ENCODE results near the gene POTEE.
"Not testable (repeated sequence)": the region's sequence is repeated elsewhere in the genome, so short reads cannot be mapped to it uniquely, and the experiment has no call there.

DNA sequence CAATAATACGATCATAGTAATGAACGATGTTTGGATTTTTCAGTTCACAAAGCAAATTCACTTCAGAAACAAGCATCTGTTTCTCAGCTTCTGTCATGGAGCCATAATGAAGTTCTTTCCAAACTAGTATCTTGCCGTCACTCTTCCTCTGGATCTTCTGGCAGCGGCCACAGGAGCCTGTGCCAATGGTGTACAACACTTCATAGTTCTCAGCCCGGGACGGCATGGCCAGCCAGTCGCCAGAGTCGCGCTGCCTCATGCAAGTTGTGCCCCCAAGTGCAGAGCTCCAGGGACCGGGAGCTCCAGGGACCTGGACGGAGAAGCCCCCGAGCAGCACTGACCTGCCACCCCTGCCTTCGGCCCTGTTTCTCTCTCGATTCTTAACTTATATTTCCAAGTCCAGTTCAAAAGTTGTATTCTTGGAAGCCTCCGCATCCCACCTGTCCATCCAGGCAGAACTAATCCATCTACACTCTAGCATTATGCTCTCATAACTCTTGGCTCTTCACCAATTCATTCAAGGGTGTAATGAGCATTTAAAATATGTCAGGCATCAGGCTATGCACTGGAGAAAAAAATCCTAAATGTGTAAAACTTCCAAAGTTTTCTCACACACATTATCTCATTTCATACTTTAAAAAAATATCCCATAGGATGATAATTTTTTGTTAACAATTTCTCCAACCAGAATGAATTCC, 30.5 kb upstream of the POTEE start:
- TF ChIP-seq POLR2A, NFIC, RFX5 (IDR thresholded peaks at IDR 0.05; ENCODE audit: low read depth, low read length): not testable (repeated sequence)

Data from GM12878 (cell line).